PC-3 (cell line): ENCODE results near the gene TTYH2. TPM values are rescaled to one million over a fixed set of nuclear protein-coding genes. Genes with fewer than 3 reads are reported as not detected.

Source experiments
- ATAC-seq: fragments of 200-7000 bp; cut with Tn5 transposase; 2 replicates; pipeline ENCODE4 v1.9.1; 2020; ENCODE audit warnings: mild to moderate bottlenecking, moderate library complexity
- BruUV-seq: library from RNA; stranded (reverse); fragments of 400-500 nt; replicated peaks from 2 replicates; lab custom pipeline; 2021; lab: Mats Ljungman, UMichigan
- CTCF ChIA-PET: fragments of 300-600 bp; sonication (Branson Sonifier 250); formaldehyde crosslinking; loops from one replicate; lab custom pipeline; 2022; ENCODE audit warnings: antibody characterized with exemption; lab: Charles Lee
- POLR2A ChIA-PET: fragments of 300-600 bp; sonication (Branson Sonifier 250); formaldehyde crosslinking; loops from one replicate; lab custom pipeline; 2022; ENCODE audit warnings: antibody characterized with exemption; ENCODE audit not compliant: unreplicated experiment; lab: Charles Lee
- DNase-seq: peaks from one replicate; pipeline ENCODE4 v3.0.0-alpha.2; 2015
- H2AFZ ChIP-seq: fragments of 300-600 bp; sonication (generic); 2 replicates; pipeline ENCODE4 v1.6.0; 2016; ENCODE audit warnings: antibody characterized with exemption, low read length
- H3F3A ChIP-seq: fragments of 300-600 bp; sonication (generic); one replicate; pipeline ENCODE4 v1.6.0; 2017; ENCODE audit warnings: antibody characterized with exemption, low read length, control low read depth, mild to moderate bottlenecking; ENCODE audit not compliant: unreplicated experiment
- H3K27ac ChIP-seq: fragments of 300-600 bp; sonication (generic); 2 replicates; pipeline ENCODE4 v1.5.1; 2016; ENCODE audit warnings: mild to moderate bottlenecking, low read length
- H3K27me3 ChIP-seq: fragments of 300-600 bp; sonication (generic); 2 replicates; pipeline ENCODE4 v1.6.1; 2016; ENCODE audit warnings: low read length, mixed read lengths
- H3K36me3 ChIP-seq: fragments of 300-600 bp; sonication (generic); 2 replicates; pipeline ENCODE4 v1.6.1; 2016; ENCODE audit warnings: low read depth, mixed run types, low read length, mixed read lengths
- H3K4me1 ChIP-seq: fragments of 300-600 bp; sonication (generic); 2 replicates; pipeline ENCODE4 v1.5.1; 2016; ENCODE audit warnings: low read length; ENCODE audit not compliant: insufficient read depth
- H3K4me2 ChIP-seq: fragments of 300-600 bp; sonication (generic); 2 replicates; pipeline ENCODE4 v1.6.0; 2016; ENCODE audit warnings: low read length
- H3K4me3 ChIP-seq: fragments of 300-600 bp; sonication (generic); 2 replicates; pipeline ENCODE4 v1.5.1; 2016; ENCODE audit warnings: mild to moderate bottlenecking, low read length, mixed read lengths
- H3K79me2 ChIP-seq: fragments of 300-600 bp; sonication (generic); 2 replicates; pipeline ENCODE4 v1.6.1; 2017; ENCODE audit warnings: low read length, mixed read lengths
- H3K9ac ChIP-seq: fragments of 300-600 bp; sonication (generic); 2 replicates; pipeline ENCODE4 v1.6.0; 2016; ENCODE audit warnings: mild to moderate bottlenecking, low read length
- H3K9me2 ChIP-seq: fragments of 300-600 bp; sonication (generic); replicated peaks from 2 replicates; pipeline ENCODE4 v1.6.1; 2016; ENCODE audit warnings: mixed run types, low read length, mixed read lengths
- H3K9me3 ChIP-seq: fragments of 300-600 bp; sonication (generic); 2 replicates; pipeline ENCODE4 v1.6.1; 2016; ENCODE audit warnings: low read length, mixed read lengths
- H4K20me1 ChIP-seq: fragments of 300-600 bp; sonication (generic); 2 replicates; pipeline ENCODE4 v1.6.1; 2016; ENCODE audit warnings: low read length, mixed read lengths
- EZH2 ChIP-seq: fragments of 300-600 bp; sonication (generic); IDR thresholded peaks from one replicate; pipeline ENCODE4 v1.6.1; 2017; ENCODE audit warnings: antibody characterized with exemption, mild to moderate bottlenecking, low read length; ENCODE audit not compliant: unreplicated experiment
- EZH2phosphoT487 ChIP-seq: fragments of 300-600 bp; sonication (generic); IDR thresholded peaks from 2 replicates; pipeline ENCODE4 v1.6.1; 2018; ENCODE audit warnings: mild to moderate bottlenecking, antibody characterized with exemption, low read length, borderline replicate concordance
- intact Hi-C: fragments of 100-400 bp; cut with micrococcal nuclease; formaldehyde crosslinking; loops from 2 replicates; pipeline ENCODE4 v1.9.0; 2023
- total RNA-seq: library from RNA; depleted of rRNA; stranded (reverse); fragments of >200 nt; gene quantifications from 2 replicates; pipeline ENCODE4 v1.2.3, GENCODE V29; 2014
- TF ChIP-seq, protein P1 (sequence below): fragments of 300-600 bp; sonication (generic); conservative IDR thresholded peaks from 2 replicates; pipeline ENCODE4 v1.5.1; 2017; ENCODE audit warnings: antibody characterized with exemption, low read depth, mild to moderate bottlenecking, low read length

The TTYH2 gene
- total RNA-seq, 1 experiment from 2014 or later, result 17.6 TPM

DNA sequence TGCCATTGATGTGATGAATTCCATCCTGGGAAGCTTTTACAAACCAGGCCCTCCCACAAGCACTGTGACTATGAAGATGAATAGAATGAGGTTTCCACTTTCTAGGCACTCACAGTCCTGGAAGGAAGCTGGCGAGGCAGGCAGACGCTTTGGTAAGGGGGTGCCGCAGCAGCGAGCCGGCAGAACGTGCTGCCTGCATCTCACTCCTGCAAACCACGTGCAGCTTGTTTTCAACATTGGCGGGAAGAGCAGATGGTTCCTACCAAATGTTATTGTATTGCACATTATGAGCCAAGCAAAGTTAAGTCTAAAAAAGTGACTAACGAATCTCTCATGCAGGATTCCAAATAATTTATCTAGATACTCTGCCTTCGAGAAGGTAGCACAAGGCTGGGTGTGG lies 57.0 kb downstream of the TTYH2 start:
- no peak for DNase-seq
- H3K27ac ChIP-seq, result no peak overlapping the region

DNA sequence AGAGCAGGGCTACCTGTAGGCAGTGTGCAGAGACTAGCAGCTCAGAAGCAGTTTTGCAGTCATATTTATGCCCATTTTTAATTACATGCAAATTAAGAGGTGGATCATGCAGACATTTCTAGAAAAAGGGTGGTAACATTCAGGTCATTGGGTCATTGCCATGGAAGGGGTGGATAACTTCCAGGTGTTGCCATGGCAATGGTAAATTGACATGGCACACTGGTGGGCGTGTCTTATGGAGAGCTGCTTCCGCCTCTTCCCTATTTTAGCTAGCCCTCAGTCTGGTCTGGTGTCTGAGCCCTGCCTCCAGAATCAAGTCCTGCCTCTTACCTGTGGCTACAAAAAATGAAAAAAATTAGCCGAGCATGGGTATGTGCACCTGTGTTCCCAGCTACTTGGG lies 57.9 kb downstream of the TTYH2 start:
- CTCF ChIA-PET, result no interaction called here
- no peak overlapping the region for H2AFZ ChIP-seq
- TF ChIP-seq, protein P1, sequence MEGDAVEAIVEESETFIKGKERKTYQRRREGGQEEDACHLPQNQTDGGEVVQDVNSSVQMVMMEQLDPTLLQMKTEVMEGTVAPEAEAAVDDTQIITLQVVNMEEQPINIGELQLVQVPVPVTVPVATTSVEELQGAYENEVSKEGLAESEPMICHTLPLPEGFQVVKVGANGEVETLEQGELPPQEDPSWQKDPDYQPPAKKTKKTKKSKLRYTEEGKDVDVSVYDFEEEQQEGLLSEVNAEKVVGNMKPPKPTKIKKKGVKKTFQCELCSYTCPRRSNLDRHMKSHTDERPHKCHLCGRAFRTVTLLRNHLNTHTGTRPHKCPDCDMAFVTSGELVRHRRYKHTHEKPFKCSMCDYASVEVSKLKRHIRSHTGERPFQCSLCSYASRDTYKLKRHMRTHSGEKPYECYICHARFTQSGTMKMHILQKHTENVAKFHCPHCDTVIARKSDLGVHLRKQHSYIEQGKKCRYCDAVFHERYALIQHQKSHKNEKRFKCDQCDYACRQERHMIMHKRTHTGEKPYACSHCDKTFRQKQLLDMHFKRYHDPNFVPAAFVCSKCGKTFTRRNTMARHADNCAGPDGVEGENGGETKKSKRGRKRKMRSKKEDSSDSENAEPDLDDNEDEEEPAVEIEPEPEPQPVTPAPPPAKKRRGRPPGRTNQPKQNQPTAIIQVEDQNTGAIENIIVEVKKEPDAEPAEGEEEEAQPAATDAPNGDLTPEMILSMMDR, result no peak
- TF ChIP-seq EZH2phosphoT487 (no peak), EZH2 (no peak)
- POLR2A ChIA-PET, result no interaction called here
- no peaks in the 10 kb centered on the region for H3K36me3 ChIP-seq
- no peaks in the 10 kb centered on the region for H3K9me3 ChIP-seq
- H3K9ac ChIP-seq, result no peak overlapping the region
- no peak overlapping the region for H3K4me2 ChIP-seq
- no peaks in the 10 kb centered on the region for H3K79me2 ChIP-seq
- intact Hi-C loops, result no loop called here
- no peaks in the 10 kb centered on the region for H3K9me2 ChIP-seq
- ATAC-seq (no peak), DNase-seq (no peak)
- no peaks in the 10 kb centered on the region for H3K4me1 ChIP-seq
- no peak overlapping the region for H3K4me3 ChIP-seq
- H3F3A ChIP-seq, result no peaks in the 10 kb centered on the region
- no peaks in the 10 kb centered on the region for H4K20me1 ChIP-seq
- BruUV-seq, result no TSS peak
- H3K27me3 ChIP-seq, result peaks cover 44% of the 10 kb centered on the region
- H3K27ac ChIP-seq, result no peak overlapping the region

More for the DNA sequence above, 57.0 kb downstream of the TTYH2 start:
- no TSS peak for BruUV-seq
- CTCF ChIA-PET, result no interaction called here
- POLR2A ChIA-PET, result no interaction called here
- no peak overlapping the region for H3K4me3 ChIP-seq
- no peak for TF ChIP-seq EZH2
- TF ChIP-seq EZH2phosphoT487, result no peak
- TF ChIP-seq, protein P1, result no peak
- no peak overlapping the region for H3K4me2 ChIP-seq
- no peaks in the 10 kb centered on the region for H3K4me1 ChIP-seq
- H3K9ac ChIP-seq, result no peak overlapping the region
- H4K20me1 ChIP-seq, result no peaks in the 10 kb centered on the region
- H3K79me2 ChIP-seq, result no peaks in the 10 kb centered on the region
- no peaks in the 10 kb centered on the region for H3F3A ChIP-seq
- H3K9me3 ChIP-seq, result no peaks in the 10 kb centered on the region
- H3K27me3 ChIP-seq, result peaks cover 44% of the 10 kb centered on the region
- ATAC-seq, result no peak
- intact Hi-C loops, result no loop called here
- no peak overlapping the region for H2AFZ ChIP-seq
- H3K9me2 ChIP-seq, result no peaks in the 10 kb centered on the region
- no peaks in the 10 kb centered on the region for H3K36me3 ChIP-seq

DNA sequence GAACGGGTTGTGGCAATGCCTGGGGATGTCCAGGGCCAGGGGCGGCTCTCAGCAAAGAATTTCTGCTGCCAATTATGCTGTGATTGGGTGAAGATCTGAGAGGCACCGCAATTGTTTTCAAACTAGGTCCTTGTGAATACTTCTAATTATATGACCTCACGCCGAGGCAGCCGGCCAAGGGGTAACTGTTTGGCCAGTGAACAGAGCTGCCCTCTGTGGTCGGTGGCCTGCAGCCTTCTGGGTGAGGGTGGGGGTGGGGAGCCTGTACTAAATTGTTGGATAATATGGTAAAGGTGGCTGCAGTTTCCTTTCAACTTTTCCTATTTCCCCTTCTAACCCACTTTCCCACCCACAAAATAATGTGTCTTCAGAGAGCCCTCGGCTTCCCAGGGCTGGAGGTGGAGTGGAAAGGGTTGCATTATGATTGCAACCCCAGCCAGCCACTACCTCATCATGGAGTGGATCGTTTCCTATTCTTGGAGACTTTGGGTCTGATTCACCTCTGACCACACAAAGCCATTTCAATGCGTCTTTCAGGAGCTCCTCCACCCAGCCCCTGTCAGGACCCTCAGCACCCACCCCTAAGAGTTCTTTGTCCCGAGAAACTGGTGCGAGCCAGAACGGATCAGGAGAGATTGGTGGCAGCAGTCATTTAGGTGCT lies 58.7 kb downstream of the TTYH2 start:
- H3K4me2 ChIP-seq, result no peak overlapping the region
- no TSS peak for BruUV-seq
- no peaks in the 10 kb centered on the region for H3F3A ChIP-seq
- H3K9me3 ChIP-seq, result no peaks in the 10 kb centered on the region
- peaks cover 39% of the 10 kb centered on the region for H3K27me3 ChIP-seq
- POLR2A ChIA-PET, result no interaction called here
- H4K20me1 ChIP-seq, result no peaks in the 10 kb centered on the region
- no peak overlapping the region for H3K4me3 ChIP-seq
- no peak overlapping the region for H3K9ac ChIP-seq
- H3K4me1 ChIP-seq, result no peaks in the 10 kb centered on the region
- H3K36me3 ChIP-seq, result no peaks in the 10 kb centered on the region
- DNase-seq (no peak), ATAC-seq (no peak)
- intact Hi-C loops, result no loop called here
- CTCF ChIA-PET, result no interaction called here
- no peak overlapping the region for H2AFZ ChIP-seq
- TF ChIP-seq, protein P1, result no peak
- no peak for TF ChIP-seq EZH2phosphoT487
- no peak for TF ChIP-seq EZH2
- no peak overlapping the region for H3K27ac ChIP-seq
- no peaks in the 10 kb centered on the region for H3K79me2 ChIP-seq
- no peaks in the 10 kb centered on the region for H3K9me2 ChIP-seq
